Breast epithelium (tissue), 4 donors: ENCODE measurements around the gene GSDMA. TPM values are rescaled to one million over a fixed set of nuclear protein-coding genes. Genes with fewer than 3 reads are reported as not detected.

Experiments used
- DNase-seq, 2 donors: peaks; one replicate each; pipeline ENCODE4 v3.0.0-alpha.2; 2019; ENCODE audit warnings: low spot score in 2 of 2
- H3K27ac ChIP-seq, 2 donors: fragments of 200-600 bp; sonication (generic) in 1 of 2; one replicate each; pipeline ENCODE4 v1.5.1; 2016 to 2019; ENCODE audit warnings: mild to moderate bottlenecking in 1 of 2
- H3K27me3 ChIP-seq, 2 donors: fragments of 200-600 bp; sonication (generic) in 1 of 2; one replicate each; pipeline versions ENCODE4 v1.5.1 to v1.6.0; 2017 to 2019; ENCODE audit warnings: control low read depth in 1 of 2, mild to moderate bottlenecking in 1 of 2
- H3K36me3 ChIP-seq: fragments of 200-600 bp; one replicate; pipeline ENCODE4 v1.5.1; 2019
- H3K4me1 ChIP-seq, 2 donors: fragments of 200-600 bp; sonication (generic); one replicate each; pipeline ENCODE4 v1.5.1; 2016 to 2019; ENCODE audit warnings: control low read depth in 1 of 2
- H3K4me3 ChIP-seq, 3 donors: fragments of 200-600 bp; sonication (generic); 1 replicate in 2 of 3; 2 replicates in 1 of 3; pipeline ENCODE4 v1.5.1; 2016 to 2019; ENCODE audit warnings: mild to moderate bottlenecking in 3 of 3, moderate library complexity in 2 of 3
- H3K9me3 ChIP-seq, 2 donors: fragments of 200-600 bp; sonication (generic) in 1 of 2; one replicate each; pipeline ENCODE4 v1.5.1; 2016 to 2019; ENCODE audit warnings: control low read depth in 1 of 2
- POLR2A ChIP-seq: fragments of 450-650 bp; IDR thresholded peaks from one replicate; pipeline ENCODE4 v1.6.1; 2016; ENCODE audit warnings: antibody characterized with exemption, mild to moderate bottlenecking, moderate library complexity
- POLR2AphosphoS5 ChIP-seq, 3 donors: sonication (generic); formaldehyde crosslinking; IDR thresholded peaks; one replicate each; pipeline ENCODE4 v1.6.1; 2017; ENCODE audit warnings: antibody characterized with exemption in 3 of 3
- intact Hi-C: fragments of 100-400 bp; cut with DNase I; formaldehyde crosslinking; loops from one replicate; pipeline ENCODE4 v1.15.1; 2023; ENCODE audit warnings: low total_unique reads
- total RNA-seq, 3 donors: library from RNA; depleted of rRNA; stranded (reverse); fragments of >200 nt; gene quantifications; one replicate each; pipeline ENCODE4 v1.1.0, GENCODE V29; 2016
- TF ChIP-seq, protein P1 (sequence below), 3 donors: fragments of 450-650 bp; IDR thresholded peaks; one replicate each; pipeline ENCODE4 v1.5.1; 2016 to 2017; ENCODE audit warnings: antibody characterized with exemption in 3 of 3, mild to moderate bottlenecking in 3 of 3, moderate library complexity in 3 of 3

Gene GSDMA
- total RNA-seq, 3 donors from 2014 or later = 0.44 to 3.4 TPM; not detected in 1

DNA sequence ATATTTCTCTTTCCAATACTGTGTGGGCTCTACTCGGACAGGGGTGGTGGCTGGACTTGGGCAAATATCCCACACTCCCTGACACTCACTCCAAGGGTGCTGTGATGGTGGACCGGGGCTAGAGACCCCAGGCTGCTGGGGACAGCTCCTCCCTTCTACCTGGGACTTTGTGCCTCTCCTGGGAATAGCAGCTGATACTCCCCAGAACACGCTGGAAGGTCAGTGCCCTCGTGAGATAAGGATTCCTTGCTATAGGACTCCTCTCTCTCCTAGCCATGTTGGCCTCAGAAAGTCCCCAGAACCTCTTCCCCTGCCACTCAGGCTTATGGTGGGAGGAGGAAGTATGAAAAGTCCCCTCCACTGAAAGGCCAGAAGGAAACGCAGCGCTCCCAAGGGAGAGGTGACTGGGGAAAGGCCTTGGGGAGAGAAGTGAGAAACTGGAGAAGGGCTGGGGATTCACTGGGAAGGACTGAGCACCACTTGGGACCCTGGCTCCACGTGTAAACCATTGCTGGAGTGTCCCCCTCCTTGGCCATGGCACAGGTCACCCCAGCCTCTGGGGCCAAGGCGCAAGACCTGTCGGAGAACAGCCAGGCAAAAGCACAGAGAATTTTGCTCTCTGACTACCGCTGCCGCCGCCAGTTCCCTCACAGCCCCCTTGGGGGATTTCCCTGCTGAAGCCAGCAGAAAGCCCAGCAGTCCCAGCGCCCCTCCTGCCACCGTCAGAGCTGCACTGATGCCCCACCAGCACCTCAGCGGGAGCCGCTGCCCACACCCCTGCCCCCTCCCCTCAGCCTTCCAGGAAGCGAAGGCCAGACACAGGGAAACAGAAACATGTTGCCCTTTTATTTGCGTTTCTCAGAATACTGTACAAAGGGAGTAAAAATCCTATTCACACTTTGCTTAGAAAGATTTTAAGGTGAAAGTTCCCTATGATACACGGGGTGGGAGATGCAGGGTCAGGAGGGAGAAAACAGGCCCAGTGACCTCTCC, 42.3 kb upstream of the GSDMA start:
- no peaks in the 10 kb centered on the region for H3K36me3 ChIP-seq
- intact Hi-C loops = no loop called here
- no peaks in the 10 kb centered on the region for H3K9me3 ChIP-seq

DNA sequence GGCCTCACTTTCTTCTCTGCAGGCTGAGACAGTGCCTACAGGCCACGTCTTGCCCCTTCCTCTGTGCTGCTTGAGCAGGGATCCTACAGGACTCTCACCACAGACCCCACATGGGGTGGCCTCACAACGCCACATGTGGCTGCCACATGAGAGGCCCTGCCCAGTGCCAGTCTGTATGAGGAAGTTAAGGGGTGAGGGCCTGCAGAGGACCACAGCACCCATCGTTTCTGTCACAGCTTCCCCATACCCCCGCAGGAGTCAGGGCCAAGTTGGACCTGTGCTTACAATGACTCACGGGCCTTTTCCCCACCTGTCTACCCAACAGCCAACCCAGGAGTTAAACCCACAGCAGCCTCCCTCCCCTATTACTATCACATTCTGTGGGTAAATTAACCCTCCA, 41.5 kb upstream of the GSDMA start:
- H3K4me1 ChIP-seq = peaks cover 4 to 19% of the 10 kb centered on the region in 2 donors
- H3K9me3 ChIP-seq = no peaks in the 10 kb centered on the region
- no peak for DNase-seq
- intact Hi-C loops = no loop called here
- TF ChIP-seq, protein P1, sequence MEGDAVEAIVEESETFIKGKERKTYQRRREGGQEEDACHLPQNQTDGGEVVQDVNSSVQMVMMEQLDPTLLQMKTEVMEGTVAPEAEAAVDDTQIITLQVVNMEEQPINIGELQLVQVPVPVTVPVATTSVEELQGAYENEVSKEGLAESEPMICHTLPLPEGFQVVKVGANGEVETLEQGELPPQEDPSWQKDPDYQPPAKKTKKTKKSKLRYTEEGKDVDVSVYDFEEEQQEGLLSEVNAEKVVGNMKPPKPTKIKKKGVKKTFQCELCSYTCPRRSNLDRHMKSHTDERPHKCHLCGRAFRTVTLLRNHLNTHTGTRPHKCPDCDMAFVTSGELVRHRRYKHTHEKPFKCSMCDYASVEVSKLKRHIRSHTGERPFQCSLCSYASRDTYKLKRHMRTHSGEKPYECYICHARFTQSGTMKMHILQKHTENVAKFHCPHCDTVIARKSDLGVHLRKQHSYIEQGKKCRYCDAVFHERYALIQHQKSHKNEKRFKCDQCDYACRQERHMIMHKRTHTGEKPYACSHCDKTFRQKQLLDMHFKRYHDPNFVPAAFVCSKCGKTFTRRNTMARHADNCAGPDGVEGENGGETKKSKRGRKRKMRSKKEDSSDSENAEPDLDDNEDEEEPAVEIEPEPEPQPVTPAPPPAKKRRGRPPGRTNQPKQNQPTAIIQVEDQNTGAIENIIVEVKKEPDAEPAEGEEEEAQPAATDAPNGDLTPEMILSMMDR (IDR thresholded peaks at IDR 0.05) = no peak
- TF ChIP-seq POLR2AphosphoS5 (IDR thresholded peaks at IDR 0.05) (no peak), POLR2A (no peak)
- H3K4me3 ChIP-seq = no peak overlapping the region
- no peak overlapping the region for H3K27ac ChIP-seq
- no peaks in the 10 kb centered on the region for H3K36me3 ChIP-seq
- H3K27me3 ChIP-seq = no peaks in the 10 kb centered on the region

More for the DNA sequence above, 42.3 kb upstream of the GSDMA start:
- no peak overlapping the region for H3K27ac ChIP-seq
- peaks cover 4 to 15% of the 10 kb centered on the region in 2 donors for H3K4me1 ChIP-seq
- TF ChIP-seq, protein P1 (IDR thresholded peaks at IDR 0.05) = no peak
- no peak for TF ChIP-seq POLR2A
- no peak for TF ChIP-seq POLR2AphosphoS5 (IDR thresholded peaks at IDR 0.05)
- no peaks in the 10 kb centered on the region for H3K27me3 ChIP-seq
- DNase-seq = no peak
- no peak overlapping the region for H3K4me3 ChIP-seq

DNA sequence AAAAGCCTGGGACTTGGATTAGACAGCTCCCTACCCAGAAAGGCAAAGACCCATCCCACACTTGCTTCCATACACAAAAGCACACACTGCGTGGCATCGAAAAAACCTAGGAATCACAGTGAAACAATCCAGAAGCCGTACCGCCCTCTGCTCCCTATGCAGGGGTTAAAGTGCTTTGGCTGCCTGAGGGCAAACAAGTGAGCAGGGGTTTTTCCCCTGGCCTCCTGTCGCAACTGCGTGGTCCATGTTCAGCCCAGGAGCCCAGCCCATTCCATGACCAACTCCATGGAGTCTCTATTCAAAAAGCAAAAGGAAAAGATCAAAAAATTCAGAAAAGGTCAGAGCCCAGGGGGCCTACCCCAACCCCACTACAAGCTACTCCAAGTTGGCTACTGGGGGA, 40.8 kb upstream of the GSDMA start:
- H3K4me3 ChIP-seq = no peak overlapping the region

DNA sequence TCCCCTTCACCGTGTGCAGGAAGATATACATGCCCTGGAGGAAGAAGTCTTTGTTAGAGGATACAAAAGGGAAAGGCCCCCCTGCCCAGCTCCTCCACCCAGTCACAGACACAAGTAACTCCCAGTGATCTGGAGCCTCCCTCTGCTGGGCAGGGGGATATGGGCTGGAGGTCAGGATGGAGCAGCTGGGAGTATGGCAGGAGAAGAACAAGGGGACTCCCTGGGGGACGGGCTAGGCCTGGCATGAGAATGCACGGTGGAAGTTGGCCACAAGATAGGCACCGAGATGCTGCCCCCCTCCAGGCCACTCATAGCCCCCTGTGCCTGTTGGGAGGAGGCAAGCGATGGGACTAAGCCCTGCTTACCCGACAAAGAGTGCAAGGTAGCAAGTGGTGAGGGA, 39.6 kb upstream of the GSDMA start:
- no peaks in the 10 kb centered on the region for H3K9me3 ChIP-seq
- H3K4me1 ChIP-seq = peaks cover 4 to 23% of the 10 kb centered on the region in 2 donors
- H3K27me3 ChIP-seq = no peaks in the 10 kb centered on the region
- no peaks in the 10 kb centered on the region for H3K36me3 ChIP-seq
- no peak overlapping the region for H3K4me3 ChIP-seq
- no peak for DNase-seq
- no peak for TF ChIP-seq POLR2A
- TF ChIP-seq, protein P1 (IDR thresholded peaks at IDR 0.05) = no peak
- TF ChIP-seq POLR2AphosphoS5 (IDR thresholded peaks at IDR 0.05) = no peak
- no peak overlapping the region for H3K27ac ChIP-seq
- intact Hi-C loops = no loop called here

More for the DNA sequence above, 40.8 kb upstream of the GSDMA start:
- H3K4me1 ChIP-seq = peaks cover 4 to 23% of the 10 kb centered on the region in 2 donors
- no peak overlapping the region for H3K27ac ChIP-seq
- H3K27me3 ChIP-seq = no peaks in the 10 kb centered on the region
- intact Hi-C loops = no loop called here
- H3K9me3 ChIP-seq = no peaks in the 10 kb centered on the region
- H3K36me3 ChIP-seq = no peaks in the 10 kb centered on the region
- no peak for DNase-seq
- TF ChIP-seq, protein P1 (IDR thresholded peaks at IDR 0.05) = no peak
- TF ChIP-seq POLR2A (no peak), POLR2AphosphoS5 (IDR thresholded peaks at IDR 0.05) (no peak)
